Astrocyte of the cerebellum (primary cell): ENCODE measurements around the gene TBC1D22B.

Experiments used
- DNase-seq: peaks from one replicate; pipeline ENCODE4 v3.0.0-alpha.2; 2011; ENCODE audit warnings: low read depth
- H3K4me3 ChIP-seq: 2 replicates; pipeline ENCODE4 v1.5.1; 2011; ENCODE audit warnings: mild to moderate bottlenecking, low read depth, low read length, moderate library complexity
- in situ Hi-C: cut with HindIII; loops from 2 replicates; pipeline ENCODE4 v1.10.0; 2017; ENCODE audit warnings: low sequenced_read_pairs
- TF ChIP-seq, protein P1 (sequence below): IDR thresholded peaks from 2 replicates; pipeline ENCODE4 v1.5.1; 2012; ENCODE audit warnings: low read length, low read depth, moderate library complexity, mild to moderate bottlenecking; ENCODE audit errors: missing control alignments

Gene TBC1D22B

DNA sequence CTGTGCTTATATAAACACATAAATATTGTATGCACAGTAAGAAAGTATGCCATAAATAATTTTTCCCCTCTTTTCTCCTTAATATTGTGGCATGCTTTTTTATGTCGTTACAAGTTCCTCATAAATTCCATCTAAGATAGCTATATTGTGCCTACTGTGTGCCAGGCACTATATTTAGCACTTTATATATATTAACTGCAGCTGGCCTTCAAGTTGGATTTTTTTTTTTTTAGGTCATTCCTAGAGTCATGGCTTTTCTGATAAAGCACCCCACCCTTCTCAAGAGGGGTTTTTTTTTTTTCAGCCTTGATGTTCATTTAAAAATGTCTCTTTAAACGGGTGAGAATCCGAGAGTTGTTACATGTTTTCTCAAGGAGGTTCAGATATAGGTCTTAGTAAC is 53.4 kb downstream of the TBC1D22B start:
- in situ Hi-C loops = no loop called here
- no peak for DNase-seq
- no peak overlapping the region for H3K4me3 ChIP-seq
- TF ChIP-seq, protein P1, sequence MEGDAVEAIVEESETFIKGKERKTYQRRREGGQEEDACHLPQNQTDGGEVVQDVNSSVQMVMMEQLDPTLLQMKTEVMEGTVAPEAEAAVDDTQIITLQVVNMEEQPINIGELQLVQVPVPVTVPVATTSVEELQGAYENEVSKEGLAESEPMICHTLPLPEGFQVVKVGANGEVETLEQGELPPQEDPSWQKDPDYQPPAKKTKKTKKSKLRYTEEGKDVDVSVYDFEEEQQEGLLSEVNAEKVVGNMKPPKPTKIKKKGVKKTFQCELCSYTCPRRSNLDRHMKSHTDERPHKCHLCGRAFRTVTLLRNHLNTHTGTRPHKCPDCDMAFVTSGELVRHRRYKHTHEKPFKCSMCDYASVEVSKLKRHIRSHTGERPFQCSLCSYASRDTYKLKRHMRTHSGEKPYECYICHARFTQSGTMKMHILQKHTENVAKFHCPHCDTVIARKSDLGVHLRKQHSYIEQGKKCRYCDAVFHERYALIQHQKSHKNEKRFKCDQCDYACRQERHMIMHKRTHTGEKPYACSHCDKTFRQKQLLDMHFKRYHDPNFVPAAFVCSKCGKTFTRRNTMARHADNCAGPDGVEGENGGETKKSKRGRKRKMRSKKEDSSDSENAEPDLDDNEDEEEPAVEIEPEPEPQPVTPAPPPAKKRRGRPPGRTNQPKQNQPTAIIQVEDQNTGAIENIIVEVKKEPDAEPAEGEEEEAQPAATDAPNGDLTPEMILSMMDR = no peak

DNA sequence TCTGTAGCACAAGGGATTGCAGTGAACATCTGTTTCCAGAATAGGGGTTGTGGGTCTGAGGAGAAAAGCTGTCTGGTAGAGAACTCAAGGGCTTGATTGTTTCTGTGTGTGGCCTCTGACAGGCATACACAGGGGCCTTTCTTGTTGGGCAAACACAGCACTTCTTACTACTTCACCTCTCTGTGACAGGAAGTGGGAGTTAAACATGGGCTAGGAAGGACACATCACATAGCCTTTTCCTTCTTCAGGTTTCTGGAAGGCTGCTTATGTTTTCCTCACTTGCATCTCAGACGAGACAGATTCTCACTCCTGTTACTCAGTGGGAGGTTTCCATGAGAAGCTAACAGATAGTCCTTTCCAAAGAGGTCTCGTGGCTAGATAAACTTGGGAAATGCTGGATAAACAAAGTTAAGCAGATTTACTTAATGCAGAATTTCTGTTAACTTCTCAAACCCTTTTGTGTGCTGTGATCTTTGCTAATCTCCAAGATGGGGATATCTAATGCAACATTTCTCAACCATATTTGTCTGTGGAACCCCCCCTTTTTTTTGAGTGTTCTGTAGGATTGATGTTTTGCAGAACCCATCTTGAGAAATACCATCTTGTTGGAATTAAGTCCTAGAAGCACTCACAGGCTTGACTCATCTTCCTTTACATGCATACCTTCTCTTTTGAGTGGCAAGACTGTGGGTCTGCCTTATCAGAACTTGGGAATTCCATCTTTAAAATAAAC is 54.3 kb downstream of the TBC1D22B start:
- no peak overlapping the region for H3K4me3 ChIP-seq
- in situ Hi-C loops = no loop called here
- TF ChIP-seq, protein P1 = no peak
- DNase-seq = no peak

DNA sequence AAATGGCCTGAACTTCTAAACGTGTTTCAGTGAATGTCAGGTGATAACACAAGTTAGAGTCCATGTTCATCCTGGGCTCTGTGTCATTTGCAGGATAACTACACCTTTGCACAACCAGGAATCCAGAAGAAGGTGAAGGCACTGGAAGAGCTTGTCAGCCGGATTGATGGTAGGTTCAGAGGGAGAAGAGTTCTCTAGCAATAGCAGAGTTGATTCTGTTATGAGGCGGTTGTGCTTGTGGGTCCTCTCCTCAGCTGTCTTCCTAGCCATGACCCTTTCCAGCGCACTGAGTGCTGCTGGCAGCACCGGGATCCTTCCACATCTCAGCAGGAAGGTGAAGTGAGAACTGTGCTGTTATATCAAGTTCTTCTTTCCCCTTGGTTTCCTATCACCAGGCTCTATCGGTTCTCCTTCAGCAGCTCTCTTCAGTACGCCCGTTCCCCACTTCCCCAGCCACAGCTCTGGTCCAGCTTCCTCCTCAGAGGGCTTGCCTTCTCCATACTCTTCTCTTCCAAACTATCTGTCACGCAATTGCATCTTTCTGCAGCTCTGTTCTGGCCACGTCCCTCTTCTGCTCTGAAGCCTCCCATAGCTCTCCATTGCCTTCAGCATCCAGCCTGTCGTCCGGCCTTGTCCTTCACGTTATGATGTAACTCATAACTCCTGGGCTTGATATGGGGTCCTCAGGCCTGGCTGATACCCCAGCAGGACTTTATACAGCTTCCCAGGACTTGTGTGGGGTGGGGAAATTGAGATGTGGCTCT is 56.3 kb downstream of the TBC1D22B start:
- in situ Hi-C loops = no loop called here
- TF ChIP-seq, protein P1 = no peak

DNA sequence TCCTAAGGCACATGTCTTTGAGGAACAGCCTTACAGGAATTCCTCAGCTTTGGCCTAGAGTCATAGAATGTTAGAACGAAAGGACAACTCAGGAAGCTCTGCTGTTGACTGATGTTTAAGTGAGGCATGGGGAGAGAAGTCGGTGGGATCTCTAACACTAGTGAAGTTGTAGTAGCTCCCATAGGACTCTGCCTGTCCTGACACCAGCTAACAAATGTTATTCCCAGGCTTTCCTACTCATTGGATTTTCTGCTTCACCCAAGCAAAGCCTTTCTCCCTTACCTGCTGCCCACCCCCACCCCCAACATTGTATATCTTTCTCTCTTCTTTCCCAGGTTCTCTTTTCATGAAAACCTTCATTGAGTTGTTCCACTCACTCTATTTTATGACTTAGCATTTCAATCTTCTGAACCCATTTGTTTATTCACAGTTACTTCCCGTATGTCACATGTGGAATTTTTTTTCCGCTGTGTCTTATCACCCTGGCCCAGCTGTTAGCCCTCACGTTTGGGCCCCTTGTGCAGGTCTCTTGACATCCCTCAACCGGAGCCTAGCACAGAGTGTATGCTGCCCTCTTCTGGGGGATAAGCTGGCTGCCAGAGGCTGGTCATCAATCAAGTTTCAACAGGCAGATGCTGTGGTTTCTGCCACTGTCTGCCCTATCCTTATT is 57.0 kb downstream of the TBC1D22B start:
- in situ Hi-C loops = no loop called here
- TF ChIP-seq, protein P1 = peak; percentile 60
- no peak for DNase-seq
- H3K4me3 ChIP-seq = no peak overlapping the region

More for the DNA sequence above, 56.3 kb downstream of the TBC1D22B start:
- no peak for DNase-seq
- H3K4me3 ChIP-seq = no peak overlapping the region

DNA sequence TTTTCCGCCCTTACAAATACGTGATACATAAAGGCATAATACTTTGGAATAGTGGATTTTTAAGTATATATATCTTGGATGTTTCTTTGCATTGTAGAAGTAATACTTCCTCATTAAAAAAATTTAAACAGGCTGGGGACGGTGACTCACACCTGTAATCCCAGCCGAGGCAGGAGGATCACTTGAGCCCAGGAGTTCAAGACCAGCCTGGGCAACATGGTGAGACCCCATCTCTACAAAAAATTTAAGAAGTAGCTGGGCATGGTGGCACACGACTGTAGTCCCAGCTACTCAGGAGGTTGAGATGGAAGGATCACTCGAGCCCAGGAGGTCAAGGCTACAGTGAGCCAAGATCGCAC is 57.6 kb downstream of the TBC1D22B start:
- DNase-seq = no peak
- TF ChIP-seq, protein P1 = no peak
- in situ Hi-C loops = no loop called here
- H3K4me3 ChIP-seq = no peak overlapping the region

DNA sequence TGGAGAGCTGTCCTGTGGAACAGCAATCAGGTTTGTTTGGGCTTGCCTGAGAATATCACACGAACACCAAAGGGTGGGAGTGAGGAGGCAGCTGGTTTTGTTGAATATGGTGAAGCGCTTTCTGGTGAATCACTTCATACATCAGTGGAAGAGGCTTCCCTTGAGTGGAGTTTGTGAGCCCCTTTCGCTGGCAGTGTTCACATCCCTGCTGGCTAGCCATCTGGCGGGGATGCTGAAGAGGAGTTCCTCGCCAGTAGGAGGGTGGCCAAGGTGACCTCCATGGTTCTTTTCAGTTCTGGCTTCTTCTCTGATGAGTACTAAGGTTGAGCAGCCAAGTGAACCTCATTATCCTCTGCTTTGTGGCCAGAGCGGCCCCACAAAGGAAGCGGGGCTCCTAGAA is 58.5 kb downstream of the TBC1D22B start:
- in situ Hi-C loops = no loop called here
- DNase-seq = no peak
- H3K4me3 ChIP-seq = no peak overlapping the region
- TF ChIP-seq, protein P1 = no peak
